Tibial artery (tissue), 4 donors: ENCODE measurements around the gene RIT2.

Experiments
- DNase-seq, 2 donors: peaks; one replicate each; pipeline ENCODE4 v3.0.0-alpha.2; 2019
- H3K27ac ChIP-seq, 2 donors: fragments of 200-600 bp; sonication (generic) in 1 of 2; 1 replicate in 1 of 2; 2 replicates in 1 of 2; pipeline ENCODE4 v1.5.1; 2018 to 2019; ENCODE audit warnings: mild to moderate bottlenecking in 1 of 2
- H3K27me3 ChIP-seq, 2 donors: fragments of 200-600 bp; sonication (generic) in 1 of 2; one replicate each; pipeline versions ENCODE4 v1.5.1 to v1.6.0; 2016 to 2019
- H3K36me3 ChIP-seq, 3 donors: fragments of 200-600 bp; sonication (generic) in 2 of 3; one replicate each; pipeline ENCODE4 v1.5.1; 2016 to 2019; ENCODE audit warnings: mild to moderate bottlenecking in 2 of 3
- H3K4me1 ChIP-seq, 4 donors: fragments of 200-600 bp; sonication (generic) in 2 of 4; 1 replicate in 3 of 4; 2 replicates in 1 of 4; pipeline ENCODE4 v1.5.1; 2016 to 2019
- H3K4me3 ChIP-seq, 2 donors: fragments of 200-600 bp; sonication (generic) in 1 of 2; 1 replicate in 1 of 2; 2 replicates in 1 of 2; pipeline ENCODE4 v1.5.1; 2018 to 2019; ENCODE audit warnings: mild to moderate bottlenecking in 2 of 2
- H3K9me3 ChIP-seq, 3 donors: fragments of 200-600 bp; sonication (generic) in 1 of 3; one replicate each; pipeline ENCODE4 v1.5.1; 2016 to 2019
- CTCF ChIP-seq, 2 experiments: fragments of 200-600 bp in 1 of 2; fragments of 450-650 bp in 1 of 2; IDR thresholded peaks; one replicate each; pipeline ENCODE4 v1.5.1; 2017 to 2019; ENCODE audit warnings: antibody characterized with exemption in 2 of 2, mild to moderate bottlenecking in 1 of 2, moderate library complexity in 1 of 2
- intact Hi-C: fragments of 100-400 bp; cut with DNase I; formaldehyde crosslinking; loops from one replicate; pipeline ENCODE4 v1.15.0; 2023; ENCODE audit warnings: low total_unique reads

RIT2 gene

DNA sequence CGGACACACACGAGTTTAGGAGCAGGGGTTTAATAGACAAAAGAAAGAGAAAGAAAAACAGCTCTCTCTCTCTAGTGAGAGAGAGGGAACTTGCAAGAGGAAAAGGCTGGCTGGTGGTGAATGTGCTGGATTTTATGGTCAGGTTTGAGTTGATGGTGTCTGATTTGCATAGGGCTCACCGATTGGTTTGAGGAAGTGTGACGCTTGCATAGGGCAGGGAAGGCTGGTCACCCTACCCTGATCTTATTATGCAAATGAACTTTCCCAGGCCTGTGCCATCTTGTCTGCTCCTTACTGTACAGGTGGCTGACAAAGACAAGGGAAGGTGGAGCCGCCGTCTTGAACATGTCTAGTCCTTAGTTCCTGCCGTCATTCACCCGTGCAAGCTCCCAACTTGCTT is 408.9 kb downstream of the RIT2 start:
- no peaks in the 10 kb centered on the region for H3K4me1 ChIP-seq
- H3K36me3 ChIP-seq: no peaks in the 10 kb centered on the region
- intact Hi-C loops: no loop called here
- DNase-seq: no peak
- H3K4me3 ChIP-seq: no peak overlapping the region
- no peak overlapping the region for H3K27ac ChIP-seq
- TF ChIP-seq CTCF (IDR thresholded peaks at IDR 0.05): no peak
- H3K9me3 ChIP-seq: no peaks in the 10 kb centered on the region
- H3K27me3 ChIP-seq: no peaks in the 10 kb centered on the region

DNA sequence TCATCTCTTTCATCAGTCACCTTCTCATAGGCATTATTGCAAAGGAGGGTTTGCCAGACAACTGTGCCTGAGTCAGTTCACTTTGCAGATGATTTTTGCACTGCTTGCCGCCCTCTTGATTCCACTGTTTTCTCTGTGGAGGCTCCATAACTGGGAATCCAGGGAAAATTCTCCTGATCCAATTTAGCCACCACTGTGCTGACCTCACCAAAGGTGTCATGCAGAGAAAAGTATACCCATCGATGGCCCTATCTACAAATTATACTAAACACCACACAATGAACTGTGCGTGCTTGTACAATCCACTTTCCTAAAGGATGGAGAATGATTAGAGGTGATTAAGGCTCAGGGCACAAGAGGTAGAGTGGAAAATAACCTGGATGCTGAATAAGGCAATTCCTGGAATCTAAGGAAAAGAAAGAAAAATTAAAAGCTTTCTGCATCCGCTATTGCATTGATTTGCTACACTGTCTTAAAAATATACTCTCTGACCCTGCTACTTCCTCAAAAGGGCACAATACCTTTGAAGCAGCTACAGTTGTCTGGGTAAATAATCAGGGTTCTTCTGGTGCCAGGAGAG is 409.4 kb downstream of the RIT2 start:
- Histone ChIP-seq H3K27ac (no peak overlapping the region), H3K4me1 (no peaks in the 10 kb centered on the region), H3K4me3 (no peak overlapping the region), H3K9me3 (no peaks in the 10 kb centered on the region), H3K36me3 (no peaks in the 10 kb centered on the region), H3K27me3 (no peaks in the 10 kb centered on the region)
- TF ChIP-seq CTCF (IDR thresholded peaks at IDR 0.05): no peak
- DNase-seq: no peak
- intact Hi-C loops: no loop called here
